ENCODE measurements around the gene DNAAF3. TPM values are rescaled to one million over a fixed set of nuclear protein-coding genes. Genes with fewer than 3 reads are reported as not detected.
A peak's percentile ranks its signal among the peaks of the same experiment; 100 is the strongest.

The DNAAF3 gene
- total RNA-seq, 1 experiment from 2014 or later: 52.8 TPM

DNA sequence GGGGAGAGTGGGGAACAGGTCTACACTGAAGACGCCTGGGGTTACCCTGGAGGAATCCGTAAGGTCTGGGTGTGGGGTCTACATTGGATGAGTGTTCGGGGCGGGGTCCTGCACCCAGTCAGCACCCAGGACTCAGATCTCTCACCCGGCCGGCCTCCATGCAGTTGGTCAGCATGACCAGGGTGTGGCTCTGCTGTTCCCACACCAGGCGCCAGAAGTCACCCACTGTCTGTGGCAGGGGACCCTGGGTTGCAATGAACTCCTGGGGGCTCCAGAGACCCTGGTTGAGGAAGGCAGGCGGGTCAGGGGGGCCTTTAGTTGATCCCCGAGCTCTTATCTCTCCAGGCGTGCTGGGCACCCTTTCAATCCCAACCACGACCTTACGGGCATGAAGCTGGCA lies 19.7 kb upstream of the DNAAF3 start:
- ChIA-PET POLR2A (no interaction called here), CTCF (interaction anchor here (0.6 kb wide), 1 partner anchor 233 kb away, joined by 3 read pairs; no protein-coding TSS in a partner anchor), RAD21 (ENCODE audit: low non-redundant PET in 1 of 2, low total read pairs in 2 of 2, uncharacterized antibody in 2 of 2, unreplicated experiment in 2 of 2) (no interaction called here)
- intact Hi-C loops (cut with micrococcal nuclease): no loop called here
- Histone ChIP-seq H3K79me2 (ENCODE audit: insufficient read depth, low read length) (peaks cover 3% of the 10 kb centered on the region; the same call in 1 of the 2 replicates), H3K4me1 (ENCODE audit: control insufficient read depth in 1 of 2, insufficient read depth in 2 of 2, low read length in 2 of 2) (peaks cover 10 to 30% of the 10 kb centered on the region in 2 experiments), H3K27me3 (ENCODE audit: insufficient read depth, low read length) (no peaks in the 10 kb centered on the region), H3K9me2 (ENCODE audit: insufficient read depth) (no peaks in the 10 kb centered on the region), H3K4me2 (ENCODE audit: low read length) (peak overlapping the region; percentile 54), H3K4me3 (replicated peaks in 1 of 2; ENCODE audit: low read depth in 1 of 2, low read length in 2 of 2) (no peak overlapping the region), H3K9ac (ENCODE audit: low read length) (no peak overlapping the region), H3K9me3 (ENCODE audit: control insufficient read depth in 1 of 2, insufficient read depth in 1 of 2, low read depth in 1 of 2, low read length in 2 of 2) (no peaks in the 10 kb centered on the region), H3K27ac (ENCODE audit: low read depth, low read length) (no peak overlapping the region), H2AFZ (ENCODE audit: low read depth, low read length, poor library complexity, severe bottlenecking) (no peak overlapping the region), H3K36me3 (ENCODE audit: control insufficient read depth in 1 of 2, insufficient read depth in 2 of 2, low read length in 2 of 2) (no peaks in the 10 kb centered on the region), H4K20me1 (ENCODE audit: insufficient read depth) (no peaks in the 10 kb centered on the region)
- TF ChIP-seq, protein P1, sequence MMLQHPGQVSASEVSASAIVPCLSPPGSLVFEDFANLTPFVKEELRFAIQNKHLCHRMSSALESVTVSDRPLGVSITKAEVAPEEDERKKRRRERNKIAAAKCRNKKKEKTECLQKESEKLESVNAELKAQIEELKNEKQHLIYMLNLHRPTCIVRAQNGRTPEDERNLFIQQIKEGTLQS (IDR thresholded peaks at IDR 0.05): no peak
- TF ChIP-seq, protein P2, sequence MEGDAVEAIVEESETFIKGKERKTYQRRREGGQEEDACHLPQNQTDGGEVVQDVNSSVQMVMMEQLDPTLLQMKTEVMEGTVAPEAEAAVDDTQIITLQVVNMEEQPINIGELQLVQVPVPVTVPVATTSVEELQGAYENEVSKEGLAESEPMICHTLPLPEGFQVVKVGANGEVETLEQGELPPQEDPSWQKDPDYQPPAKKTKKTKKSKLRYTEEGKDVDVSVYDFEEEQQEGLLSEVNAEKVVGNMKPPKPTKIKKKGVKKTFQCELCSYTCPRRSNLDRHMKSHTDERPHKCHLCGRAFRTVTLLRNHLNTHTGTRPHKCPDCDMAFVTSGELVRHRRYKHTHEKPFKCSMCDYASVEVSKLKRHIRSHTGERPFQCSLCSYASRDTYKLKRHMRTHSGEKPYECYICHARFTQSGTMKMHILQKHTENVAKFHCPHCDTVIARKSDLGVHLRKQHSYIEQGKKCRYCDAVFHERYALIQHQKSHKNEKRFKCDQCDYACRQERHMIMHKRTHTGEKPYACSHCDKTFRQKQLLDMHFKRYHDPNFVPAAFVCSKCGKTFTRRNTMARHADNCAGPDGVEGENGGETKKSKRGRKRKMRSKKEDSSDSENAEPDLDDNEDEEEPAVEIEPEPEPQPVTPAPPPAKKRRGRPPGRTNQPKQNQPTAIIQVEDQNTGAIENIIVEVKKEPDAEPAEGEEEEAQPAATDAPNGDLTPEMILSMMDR (IDR thresholded peaks at IDR 0.05 in 2 of 3, conservative IDR thresholded peaks at IDR 0.05 in 1 of 3; ENCODE audit: borderline replicate concordance in 1 of 3, insufficient read depth in 1 of 3, low read depth in 2 of 3, low read length in 2 of 3): no peak
- TF ChIP-seq, protein P3, sequence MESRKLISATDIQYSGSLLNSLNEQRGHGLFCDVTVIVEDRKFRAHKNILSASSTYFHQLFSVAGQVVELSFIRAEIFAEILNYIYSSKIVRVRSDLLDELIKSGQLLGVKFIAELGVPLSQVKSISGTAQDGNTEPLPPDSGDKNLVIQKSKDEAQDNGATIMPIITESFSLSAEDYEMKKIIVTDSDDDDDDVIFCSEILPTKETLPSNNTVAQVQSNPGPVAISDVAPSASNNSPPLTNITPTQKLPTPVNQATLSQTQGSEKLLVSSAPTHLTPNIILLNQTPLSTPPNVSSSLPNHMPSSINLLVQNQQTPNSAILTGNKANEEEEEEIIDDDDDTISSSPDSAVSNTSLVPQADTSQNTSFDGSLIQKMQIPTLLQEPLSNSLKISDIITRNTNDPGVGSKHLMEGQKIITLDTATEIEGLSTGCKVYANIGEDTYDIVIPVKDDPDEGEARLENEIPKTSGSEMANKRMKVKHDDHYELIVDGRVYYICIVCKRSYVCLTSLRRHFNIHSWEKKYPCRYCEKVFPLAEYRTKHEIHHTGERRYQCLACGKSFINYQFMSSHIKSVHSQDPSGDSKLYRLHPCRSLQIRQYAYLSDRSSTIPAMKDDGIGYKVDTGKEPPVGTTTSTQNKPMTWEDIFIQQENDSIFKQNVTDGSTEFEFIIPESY (IDR thresholded peaks at IDR 0.05; ENCODE audit: extremely low read depth, insufficient replicate concordance, low read length): no peak
- TF ChIP-seq EZH2phosphoT487 (IDR thresholded peaks at IDR 0.05; ENCODE audit: borderline replicate concordance) (no peak), EZH2 (IDR thresholded peaks at IDR 0.05) (no peak), FOSL1 (IDR thresholded peaks at IDR 0.05; ENCODE audit: low read depth) (no peak), POLR2AphosphoS5 (IDR thresholded peaks at IDR 0.05; ENCODE audit: low read depth, low read length) (no peak), YY1 (IDR thresholded peaks at IDR 0.05; ENCODE audit: extremely low read depth, insufficient replicate concordance, low read depth, low read length) (no peak), CBX3 (IDR thresholded peaks at IDR 0.05; ENCODE audit: low read depth) (no peak)
- DNase-seq (ENCODE audit: low read depth, low spot score) (no peak), ATAC-seq (no peak)
- no TSS peak for BruUV-seq (replicated peaks)

Data from HCT116 (cell line).